NT2/D1 (cell line): ENCODE results near the gene IDNK.

ENCODE experiments used
- YY1 ChIP-seq: IDR thresholded peaks from 2 replicates; pipeline ENCODE4 v1.6.1; 2011; ENCODE audit not compliant: insufficient read length, insufficient read depth
- ZNF274 ChIP-seq: IDR thresholded peaks from 2 replicates; pipeline ENCODE4 v1.6.1; 2011; ENCODE audit warnings: mild to moderate bottlenecking, low read depth, low read length

GRCh38 chr9:83625178-83625577, 2.2 kb downstream of the IDNK start:
- TF ChIP-seq YY1 (no peak), ZNF274 (no peak)
